ENCODE measurements around the gene RAB9A. TPM values are rescaled to one million over a fixed set of nuclear protein-coding genes. Genes with fewer than 3 reads are reported as not detected.

Gene RAB9A
- total RNA-seq, 6 experiments from 2014 or later, result 9.9 to 20.8 (median 12.7) TPM

DNA sequence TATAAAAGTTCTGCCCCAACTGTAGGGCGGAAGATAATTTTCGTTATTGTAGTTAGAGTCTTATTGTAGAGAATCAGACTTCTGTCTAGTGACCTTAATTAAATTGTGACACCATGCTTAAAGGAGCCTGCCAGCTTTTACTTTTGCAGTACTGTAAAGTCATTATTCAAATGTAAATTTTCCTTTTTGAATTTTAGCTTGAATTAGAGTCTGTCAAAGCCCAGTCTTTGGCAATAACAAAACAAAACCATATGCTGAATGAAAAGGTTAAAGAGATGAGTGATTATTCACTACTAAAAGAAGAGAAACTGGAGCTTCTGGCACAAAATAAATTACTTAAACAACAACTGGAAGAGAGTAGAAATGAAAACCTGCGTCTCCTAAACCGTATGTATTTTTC lies 67.5 kb downstream of the RAB9A start:
- WGBS (ENCODE audit: insufficient coverage, low coverage, low lambda C conversion rate, missing lambda C conversion rate), result 84% methylated on average over 4 of the region's 4 CpGs
- Histone ChIP-seq H3K4me1 (no peaks in the 10 kb centered on the region), H3K27me3 (no peaks in the 10 kb centered on the region), H3K27ac (no peak overlapping the region), H3K4me3 (no peak overlapping the region), H3K9me3 (no peaks in the 10 kb centered on the region), H3K36me3 (peaks cover 0 to 53% (median 9%) of the 10 kb centered on the region in 4 donors)
- DNase-seq (no peak), ATAC-seq (no peak)
- TF ChIP-seq POLR2A (IDR thresholded peaks at IDR 0.05), result no peak
- TF ChIP-seq CTCF (IDR thresholded peaks at IDR 0.05), result no peak
- intact Hi-C loops (cut with DNase I), result no loop called here

- H3K9me3 ChIP-seq, result no peaks in the 10 kb centered on the region
- H3K4me3 ChIP-seq, result no peak overlapping the region
- DNase-seq, result no peak
- H3K36me3 ChIP-seq, result peaks cover 0 to 64% (median 10%) of the 10 kb centered on the region in 4 donors
- H3K4me1 ChIP-seq, result no peaks in the 10 kb centered on the region
- WGBS (ENCODE audit: insufficient coverage, low coverage, low lambda C conversion rate, missing lambda C conversion rate), result 60% methylated on average over 7 of the region's 8 CpGs
- intact Hi-C loops (cut with DNase I), result no loop called here
- H3K27ac ChIP-seq, result no peak overlapping the region
- ATAC-seq, result no peak
- no peaks in the 10 kb centered on the region for H3K27me3 ChIP-seq
- no peak for TF ChIP-seq POLR2A (IDR thresholded peaks at IDR 0.05)
- no peak for TF ChIP-seq CTCF (IDR thresholded peaks at IDR 0.05)
These were observed 70.3 kb downstream of the RAB9A start for GRCh38 chrX:13759152-13759718.

Other genes starting within 250 kb of the RAB9A start
- gene EGFL6, start 119.5 kb upstream of the RAB9A start, total RNA-seq, result not detected
- 1 to 10 TPM; 3.4 to 4.8 (median 4.1) TPM for gene TCEANC, start 36.0 kb upstream of the RAB9A start, total RNA-seq
- gene TRAPPC2, start 45.5 kb downstream of the RAB9A start, total RNA-seq, result 10 to 100 TPM in 1 of 6 experiments, 1 to 10 TPM in 5; 6.3 to 13.8 (median 8.5) TPM
- 10 to 100 TPM in 3 of 6 experiments, 1 to 10 TPM in 3; 6.5 to 12.4 (median 10.5) TPM for gene OFD1, start 45.6 kb downstream of the RAB9A start, total RNA-seq
- gene GPM6B, start 128.0 kb downstream of the RAB9A start, total RNA-seq, result 1 to 10 TPM in 1 of 6 experiments, under 1 TPM in 5; 0.18 to 1.6 (median 0.64) TPM

All from right lobe of liver (tissue), 6 donors.